Ovary (tissue), 3 donors: ENCODE data around the gene TOX3.

ENCODE experiments used
- EP300 ChIP-seq: sonication (generic); formaldehyde crosslinking; IDR thresholded peaks from one replicate; pipeline ENCODE4 v1.6.1; 2017; ENCODE audit warnings: antibody characterized with exemption
- TF ChIP-seq, protein P1 (sequence below), 3 donors: fragments of 450-650 bp in 2 of 3; fragments of 200-600 bp in 1 of 3; IDR thresholded peaks; one replicate each; pipeline versions ENCODE4 v1.5.1 to v1.8.0; 2016 to 2022; ENCODE audit warnings: antibody characterized with exemption in 3 of 3, mild to moderate bottlenecking in 1 of 3
- donor health status: DM: no; HTN: no; CAD: no.

GRCh38 chr16:52451971-52452421 is 94.9 kb downstream of the TOX3 start:
- no peak for TF ChIP-seq EP300
- TF ChIP-seq, protein P1, sequence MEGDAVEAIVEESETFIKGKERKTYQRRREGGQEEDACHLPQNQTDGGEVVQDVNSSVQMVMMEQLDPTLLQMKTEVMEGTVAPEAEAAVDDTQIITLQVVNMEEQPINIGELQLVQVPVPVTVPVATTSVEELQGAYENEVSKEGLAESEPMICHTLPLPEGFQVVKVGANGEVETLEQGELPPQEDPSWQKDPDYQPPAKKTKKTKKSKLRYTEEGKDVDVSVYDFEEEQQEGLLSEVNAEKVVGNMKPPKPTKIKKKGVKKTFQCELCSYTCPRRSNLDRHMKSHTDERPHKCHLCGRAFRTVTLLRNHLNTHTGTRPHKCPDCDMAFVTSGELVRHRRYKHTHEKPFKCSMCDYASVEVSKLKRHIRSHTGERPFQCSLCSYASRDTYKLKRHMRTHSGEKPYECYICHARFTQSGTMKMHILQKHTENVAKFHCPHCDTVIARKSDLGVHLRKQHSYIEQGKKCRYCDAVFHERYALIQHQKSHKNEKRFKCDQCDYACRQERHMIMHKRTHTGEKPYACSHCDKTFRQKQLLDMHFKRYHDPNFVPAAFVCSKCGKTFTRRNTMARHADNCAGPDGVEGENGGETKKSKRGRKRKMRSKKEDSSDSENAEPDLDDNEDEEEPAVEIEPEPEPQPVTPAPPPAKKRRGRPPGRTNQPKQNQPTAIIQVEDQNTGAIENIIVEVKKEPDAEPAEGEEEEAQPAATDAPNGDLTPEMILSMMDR (IDR thresholded peaks at IDR 0.05), result no peak
